ENCODE measurements around the gene PTTG2. TPM values are rescaled to one million over a fixed set of nuclear protein-coding genes. Genes with fewer than 3 reads are reported as not detected.

The PTTG2 gene
- total and polyA plus RNA-seq, 9 donors = 0.13 to 2.3 (median 0.56) TPM; not detected in 1

- H3K4me3 ChIP-seq = no peak overlapping the region
- TF ChIP-seq CTCF (IDR thresholded peaks at IDR 0.05) (no peak), POLR2A (IDR thresholded peaks at IDR 0.05) (no peak), EP300 (IDR thresholded peaks at IDR 0.05) (no peak)
- intact Hi-C loops (cut with DNase I) = loop anchor here in 1 of 4 donors (5.0 kb wide), 1 partner anchor 85 kb away; no protein-coding TSS in a partner anchor
- H3K27ac ChIP-seq = peak overlapping the region in 1 of 2 donors; percentile 1
- H3K4me1 ChIP-seq (ENCODE audit: insufficient read depth) = peaks cover 18% of the 10 kb centered on the region
- DNase-seq = no peak
- WGBS, 3 donors = 81 to 83% (median 83%) methylated on average over 8 of the region's 8 CpGs
- no peaks in the 10 kb centered on the region for H3K9me3 ChIP-seq
- no peaks in the 10 kb centered on the region for H3K27me3 ChIP-seq
- H3K36me3 ChIP-seq = no peaks in the 10 kb centered on the region
Measured at GRCh38 chr4:37991623-37992410, 31.6 kb downstream of the PTTG2 start.

GRCh38 chr4:37993806-37994205 is 33.6 kb downstream of the PTTG2 start:
- no peaks in the 10 kb centered on the region for H3K9me3 ChIP-seq
- H3K27me3 ChIP-seq = no peaks in the 10 kb centered on the region
- intact Hi-C loops (cut with DNase I) = loop anchor here in 1 of 4 donors (5.0 kb wide), 1 partner anchor 87 kb away; no protein-coding TSS in a partner anchor
- H3K4me1 ChIP-seq (ENCODE audit: insufficient read depth) = peaks cover 23% of the 10 kb centered on the region
- H3K27ac ChIP-seq = no peak overlapping the region
- no peaks in the 10 kb centered on the region for H3K36me3 ChIP-seq
- no peak for DNase-seq
- no peak overlapping the region for H3K4me3 ChIP-seq
- no peak for TF ChIP-seq EP300 (IDR thresholded peaks at IDR 0.05)
- no peak for TF ChIP-seq POLR2A (IDR thresholded peaks at IDR 0.05)
- TF ChIP-seq CTCF (IDR thresholded peaks at IDR 0.05) = no peak
- whole genome bisulfite sequencing, 3 donors = 87 to 92% (median 87%) methylated on average over 10 of the region's 10 CpGs

GRCh38 chr4:37994569-37994968 is 34.4 kb downstream of the PTTG2 start:
- no peaks in the 10 kb centered on the region for H3K9me3 ChIP-seq
- H3K36me3 ChIP-seq = no peaks in the 10 kb centered on the region
- no peak overlapping the region for H3K4me3 ChIP-seq
- DNase-seq = no peak
- TF ChIP-seq POLR2A (IDR thresholded peaks at IDR 0.05) (no peak), EP300 (IDR thresholded peaks at IDR 0.05) (no peak), CTCF (IDR thresholded peaks at IDR 0.05) (no peak)
- no peaks in the 10 kb centered on the region for H3K27me3 ChIP-seq
- 33 to 46% (median 44%) methylated on average over 3 of the region's 3 CpGs for WGBS, 3 donors
- peaks cover 23% of the 10 kb centered on the region for H3K4me1 ChIP-seq (ENCODE audit: insufficient read depth)
- peak overlapping the region in 1 of 2 donors; percentile 24 for H3K27ac ChIP-seq
- intact Hi-C loops (cut with DNase I) = loop anchor here in 1 of 4 donors (5.0 kb wide), 1 partner anchor 87 kb away; no protein-coding TSS in a partner anchor

- Histone ChIP-seq H3K4me3 (no peak overlapping the region), H3K27ac (peak overlapping the region in 1 of 2 donors; percentile 24), H3K4me1 (ENCODE audit: insufficient read depth) (peaks cover 22% of the 10 kb centered on the region), H3K9me3 (no peaks in the 10 kb centered on the region), H3K27me3 (no peaks in the 10 kb centered on the region), H3K36me3 (no peaks in the 10 kb centered on the region)
- DNase-seq = no peak
- 84 to 94% (median 87%) methylated on average over 5 of the region's 5 CpGs for WGBS, 3 donors
- intact Hi-C loops (cut with DNase I) = no loop called here
- TF ChIP-seq POLR2A (IDR thresholded peaks at IDR 0.05) = no peak
- TF ChIP-seq EP300 (IDR thresholded peaks at IDR 0.05) = no peak
- TF ChIP-seq CTCF (IDR thresholded peaks at IDR 0.05) = no peak
Measured at GRCh38 chr4:37995299-37995821, 35.2 kb downstream of the PTTG2 start.
